Measurements from ENCODE around the gene MBD1.

DNA sequence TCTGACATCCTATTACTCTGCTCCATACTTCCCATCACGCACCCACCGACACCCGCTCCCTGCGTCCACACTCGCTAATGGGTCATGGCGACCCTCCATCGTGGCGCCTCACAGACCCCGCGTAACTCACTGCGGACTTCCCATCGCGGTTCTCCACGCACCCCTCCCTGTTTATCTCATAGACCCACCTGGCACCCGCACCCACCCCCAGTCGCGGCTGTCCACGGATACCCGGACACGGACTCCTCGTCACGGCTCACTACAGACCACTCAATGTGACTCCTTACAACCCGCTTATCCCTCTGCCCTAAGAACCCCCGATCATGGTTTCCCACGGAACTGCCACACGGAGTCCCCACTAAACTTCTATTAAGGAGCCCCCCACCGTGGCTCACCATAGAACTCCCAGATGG lies 5.7 kb upstream of the MBD1 start:
- TF ChIP-seq, protein P1, sequence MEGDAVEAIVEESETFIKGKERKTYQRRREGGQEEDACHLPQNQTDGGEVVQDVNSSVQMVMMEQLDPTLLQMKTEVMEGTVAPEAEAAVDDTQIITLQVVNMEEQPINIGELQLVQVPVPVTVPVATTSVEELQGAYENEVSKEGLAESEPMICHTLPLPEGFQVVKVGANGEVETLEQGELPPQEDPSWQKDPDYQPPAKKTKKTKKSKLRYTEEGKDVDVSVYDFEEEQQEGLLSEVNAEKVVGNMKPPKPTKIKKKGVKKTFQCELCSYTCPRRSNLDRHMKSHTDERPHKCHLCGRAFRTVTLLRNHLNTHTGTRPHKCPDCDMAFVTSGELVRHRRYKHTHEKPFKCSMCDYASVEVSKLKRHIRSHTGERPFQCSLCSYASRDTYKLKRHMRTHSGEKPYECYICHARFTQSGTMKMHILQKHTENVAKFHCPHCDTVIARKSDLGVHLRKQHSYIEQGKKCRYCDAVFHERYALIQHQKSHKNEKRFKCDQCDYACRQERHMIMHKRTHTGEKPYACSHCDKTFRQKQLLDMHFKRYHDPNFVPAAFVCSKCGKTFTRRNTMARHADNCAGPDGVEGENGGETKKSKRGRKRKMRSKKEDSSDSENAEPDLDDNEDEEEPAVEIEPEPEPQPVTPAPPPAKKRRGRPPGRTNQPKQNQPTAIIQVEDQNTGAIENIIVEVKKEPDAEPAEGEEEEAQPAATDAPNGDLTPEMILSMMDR (IDR thresholded peaks at IDR 0.05), result no peak
- no peak for TF ChIP-seq POLR2A (IDR thresholded peaks at IDR 0.05)

All from lower leg skin (tissue), 3 donors.